HG02885 (cell line): Measurements from ENCODE around the gene ZNF664.

Experiments used
- ATAC-seq: cut with Tn5 transposase; IDR thresholded peaks from one replicate; pipeline ENCODE4 v1.9.1; 2021; ENCODE audit warnings: mild to moderate bottlenecking; ENCODE audit not compliant: unreplicated experiment, poor library complexity

ZNF664 gene

DNA sequence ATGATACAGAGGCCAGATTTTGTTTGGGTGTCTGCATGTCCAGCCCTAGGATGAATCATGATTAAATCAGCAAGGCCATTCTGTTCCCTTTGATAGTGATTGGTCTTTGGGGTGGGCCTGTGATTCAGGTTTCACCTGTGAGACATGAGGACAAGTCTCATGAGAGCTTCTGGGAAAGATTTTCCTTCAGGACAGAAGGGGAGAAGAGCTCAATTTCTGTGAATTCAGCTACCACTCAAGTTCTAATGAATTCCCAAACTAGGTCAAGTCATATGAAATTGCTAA is 73.4 kb downstream of the ZNF664 start:
- ATAC-seq: no peak

DNA sequence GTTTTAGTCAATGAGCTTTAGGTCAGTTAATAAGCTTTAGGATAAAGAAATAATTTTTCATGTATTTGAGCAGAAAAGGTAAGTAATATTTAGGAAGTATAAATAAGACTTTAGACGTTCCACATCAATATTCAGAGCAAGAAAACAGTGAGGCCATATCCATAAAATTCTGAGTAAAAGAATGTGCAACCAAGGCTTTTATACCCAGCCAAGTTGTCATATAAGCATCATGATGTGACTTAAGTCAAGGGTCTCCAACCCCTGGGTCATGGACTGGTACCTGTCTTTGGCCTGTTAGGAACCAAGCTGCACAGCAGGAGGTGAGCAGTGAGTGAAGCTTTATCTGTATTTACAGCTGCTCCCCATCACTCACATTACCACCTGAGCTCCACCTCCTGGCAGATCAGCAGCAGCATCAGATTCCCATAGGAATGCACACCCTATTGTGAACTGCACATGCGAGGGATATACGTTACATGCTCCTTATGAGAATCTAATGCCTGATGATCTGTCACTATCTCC is 74.1 kb downstream of the ZNF664 start:
- no peak for ATAC-seq

DNA sequence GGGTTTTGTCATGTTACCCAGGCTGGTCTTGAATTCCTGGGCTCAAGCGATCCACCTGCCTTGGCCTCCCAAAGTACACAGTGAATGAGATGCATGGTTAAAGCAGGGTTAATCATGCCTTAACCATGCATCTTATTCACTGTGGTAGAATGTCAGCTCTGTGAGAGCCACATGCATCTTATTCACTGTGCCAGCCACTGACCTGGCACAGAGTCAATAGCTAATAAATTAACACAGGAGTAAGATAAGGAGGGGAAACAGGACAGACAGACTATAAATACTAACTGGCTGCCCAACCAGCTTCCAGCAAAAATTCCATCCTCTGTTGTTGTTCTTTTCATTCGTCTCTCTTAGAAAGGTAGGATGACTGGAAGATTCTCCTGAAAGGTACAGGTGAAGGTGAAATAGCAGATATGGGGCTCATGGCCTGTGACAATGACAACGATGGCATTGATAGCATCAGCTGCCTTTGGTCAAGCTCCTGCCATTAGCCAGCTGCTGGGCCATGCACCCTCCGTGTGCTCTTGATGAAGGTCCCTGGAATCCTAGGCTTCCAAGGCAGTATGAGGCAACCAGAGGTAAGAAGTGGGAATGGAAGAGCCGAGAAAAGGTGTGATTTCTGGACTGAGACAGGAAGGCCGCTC is 76.6 kb downstream of the ZNF664 start:
- ATAC-seq: no peak

DNA sequence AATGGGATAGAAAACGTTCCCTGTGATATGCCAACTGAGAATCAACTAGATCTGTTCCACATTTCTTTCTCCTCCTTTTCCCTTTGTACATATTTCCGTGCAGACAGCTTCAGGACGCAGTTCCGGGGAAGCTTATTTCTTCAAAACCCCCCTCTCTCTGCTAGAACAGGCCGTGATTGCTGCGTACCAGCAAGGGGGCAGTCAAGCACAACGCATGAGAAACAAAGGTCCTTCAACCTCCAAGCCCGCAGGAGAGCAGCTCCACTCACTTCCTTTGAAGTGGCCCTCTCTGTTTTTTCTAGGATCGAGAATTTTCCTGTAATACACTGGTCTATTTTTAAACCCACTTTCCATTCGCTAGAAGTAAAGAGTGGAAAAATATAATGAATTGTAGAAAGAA is 80.8 kb downstream of the ZNF664 start:
- no peak for ATAC-seq

DNA sequence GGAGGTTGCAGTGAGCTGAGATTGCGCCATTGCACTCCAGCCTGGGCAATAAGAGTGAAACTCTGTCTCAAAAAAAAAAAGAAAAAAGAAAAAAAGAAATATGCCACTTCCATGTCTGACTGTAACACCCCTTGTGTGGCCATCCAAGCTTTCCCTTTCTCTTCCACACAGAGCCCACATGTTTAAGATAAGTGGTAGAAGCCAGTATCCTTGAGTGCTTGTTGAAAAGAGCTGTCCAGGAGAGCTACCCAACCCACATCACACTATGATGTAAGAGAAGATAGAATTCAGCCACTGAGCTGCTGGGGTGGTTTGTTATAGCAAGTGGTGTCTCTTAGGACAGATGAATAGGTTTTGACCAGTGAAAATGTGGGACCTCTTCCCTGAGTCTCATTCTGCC is 82.1 kb downstream of the ZNF664 start:
- ATAC-seq: no peak

DNA sequence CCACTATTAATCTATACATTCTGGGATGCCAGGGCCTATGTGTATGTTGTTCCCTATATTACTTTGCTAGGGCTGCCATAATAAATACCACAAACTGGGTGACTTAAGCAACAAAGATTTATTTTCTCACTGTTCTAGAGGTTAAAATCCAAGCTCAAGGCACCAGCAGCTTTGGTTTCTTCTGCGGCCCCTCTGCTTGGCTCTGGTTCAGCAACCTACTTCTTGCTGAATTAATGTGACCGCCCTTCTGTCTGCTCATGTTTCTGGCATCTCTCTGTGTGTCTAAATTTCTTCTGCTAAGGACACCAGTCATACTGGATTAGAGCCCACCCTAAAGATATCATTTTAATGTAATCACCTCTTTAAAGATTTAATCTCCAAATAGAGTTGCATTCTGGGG is 84.7 kb downstream of the ZNF664 start:
- no peak for ATAC-seq

DNA sequence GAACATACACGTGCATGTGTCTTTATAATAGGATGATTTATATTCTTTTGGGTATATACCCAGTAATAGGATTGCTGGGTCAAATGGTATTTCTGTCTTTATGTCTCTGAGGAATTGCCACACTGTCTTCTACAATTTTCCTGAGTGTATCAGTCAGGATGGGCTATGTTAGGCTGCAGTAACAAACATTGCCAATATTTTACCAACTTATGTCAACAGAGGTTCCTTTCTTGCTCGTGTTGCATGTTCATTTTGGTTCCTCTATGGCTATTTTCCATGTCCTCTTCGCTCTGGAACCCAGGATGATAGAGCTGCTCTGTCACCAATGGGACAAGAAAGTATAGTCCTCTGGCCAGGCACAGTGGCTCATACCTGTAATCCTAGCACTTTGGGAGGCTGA is 86.7 kb downstream of the ZNF664 start:
- ATAC-seq: no peak
